Stimulated activated CD8-positive, alpha-beta memory T cell treated with anti-CD3 and anti-CD28 coated beads, Interleukin-2, amount 100 ng/mL, for 1 hour (primary cell): Measurements from ENCODE around the gene TBC1D3H.
"Not testable (repeated sequence)": the region's sequence is repeated elsewhere in the genome, so short reads cannot be mapped to it uniquely, and the experiment has no call there.

Experiments used
- DNase-seq, 2 donors: peaks; one replicate each; pipeline ENCODE4 v3.0.0-alpha.2; 2020; ENCODE audit warnings: low read depth in 2 of 2

TBC1D3H gene

GRCh38 chr17:36388385-36389245 is at the start of gene TBC1D3H:
Gene TBC1D3H, minus strand, starts transcription at chr17:36388435. Its CDS starts 1,540 bp downstream, at chr17:36386895.
- not testable (repeated sequence) for DNase-seq

- DNase-seq = not testable (repeated sequence)
These were observed 40.7 kb upstream of the TBC1D3H start for GRCh38 chr17:36428891-36429290.

GRCh38 chr17:36415180-36415941 is 27.1 kb upstream of the TBC1D3H start:
- DNase-seq = not testable (repeated sequence)

- DNase-seq = not testable (repeated sequence)
These were observed 2.9 kb upstream of the TBC1D3H start for GRCh38 chr17:36390943-36391645.

- DNase-seq = not testable (repeated sequence)
These were observed 12.3 kb downstream of the TBC1D3H start for GRCh38 chr17:36375938-36376337.

GRCh38 chr17:36362496-36362895 is 25.7 kb downstream of the TBC1D3H start:
- DNase-seq = not testable (repeated sequence)
